Measurements from ENCODE around the gene PLD3.
"Not testable (repeated sequence)": the region's sequence is repeated elsewhere in the genome, so short reads cannot be mapped to it uniquely, and the experiment has no call there.

Gene PLD3

GRCh38 chr19:40365613-40366401, 17.3 kb downstream of the PLD3 start:
- DNase-seq, result peak; percentile 87

GRCh38 chr19:40366697-40367561, 18.4 kb downstream of the PLD3 start:
- DNase-seq, result no peak

- no peak for DNase-seq
These were observed 19.3 kb downstream of the PLD3 start for GRCh38 chr19:40367577-40368434.

- DNase-seq, result no peak
These were observed 21.3 kb downstream of the PLD3 start for GRCh38 chr19:40369797-40370196.

- not testable (repeated sequence) for DNase-seq
These were observed 21.8 kb downstream of the PLD3 start for GRCh38 chr19:40370253-40370652.

GRCh38 chr19:40370997-40371801, 22.7 kb downstream of the PLD3 start:
- no peak for DNase-seq

GRCh38 chr19:40371802-40372122, 23.3 kb downstream of the PLD3 start:
- DNase-seq, result no peak

GRCh38 chr19:40374084-40374483, 25.6 kb downstream of the PLD3 start:
- no peak for DNase-seq

- DNase-seq, result no peak
These were observed 27.9 kb downstream of the PLD3 start for GRCh38 chr19:40376286-40376862.

- no peak for DNase-seq
These were observed 29.4 kb downstream of the PLD3 start for GRCh38 chr19:40377876-40378385.

- DNase-seq, result no peak
These were observed 30.0 kb downstream of the PLD3 start for GRCh38 chr19:40378509-40378908.

- DNase-seq, result no peak
These were observed 31.1 kb downstream of the PLD3 start for GRCh38 chr19:40379446-40380198.

- DNase-seq, result no peak
These were observed 31.9 kb downstream of the PLD3 start for GRCh38 chr19:40380199-40381037.

- DNase-seq, result no peak
These were observed 32.8 kb downstream of the PLD3 start for GRCh38 chr19:40381321-40381720.

GRCh38 chr19:40383668-40384248, 35.3 kb downstream of the PLD3 start:
- no peak for DNase-seq

GRCh38 chr19:40387155-40387554, 38.7 kb downstream of the PLD3 start:
- DNase-seq, result no peak

- DNase-seq, result no peak
These were observed 40.0 kb downstream of the PLD3 start for GRCh38 chr19:40388481-40388880.

GRCh38 chr19:40389404-40390083, 41.0 kb downstream of the PLD3 start:
- DNase-seq, result no peak
